SK-N-SH treated with all-trans-retinoic acid at 6 μM for 48 hours (cell line): ENCODE data around the gene WNT6.

ENCODE experiments used
- ARNTL ChIP-seq: fragments of 450-650 bp; formaldehyde crosslinking; IDR thresholded peaks from 2 replicates; pipeline ENCODE4 v1.5.0; 2020; ENCODE audit warnings: low read depth, mild to moderate bottlenecking, moderate library complexity, borderline replicate concordance
- BACH2 ChIP-seq: fragments of 250-450 bp; sonication (Bioruptor Pico); IDR thresholded peaks from 2 replicates; pipeline ENCODE4 v1.9.0; 2021; ENCODE audit warnings: mild to moderate bottlenecking, borderline replicate concordance
- PPARA ChIP-seq: fragments of 250-450 bp; sonication (Bioruptor Pico); IDR thresholded peaks from 2 replicates; pipeline ENCODE4 v1.5.0; 2020; ENCODE audit warnings: mild to moderate bottlenecking, borderline replicate concordance
- RARB ChIP-seq: fragments of 250-450 bp; sonication (Bioruptor Pico); IDR thresholded peaks from 2 replicates; pipeline ENCODE4 v1.8.0; 2021; ENCODE audit warnings: mild to moderate bottlenecking, moderate library complexity
- ZFP3 ChIP-seq: fragments of 250-450 bp; sonication (Bioruptor Pico); IDR thresholded peaks from 2 replicates; pipeline ENCODE4 v1.5.0; 2020; ENCODE audit warnings: mild to moderate bottlenecking, moderate library complexity
- ZNF70 ChIP-seq: fragments of 450-650 bp; formaldehyde crosslinking; IDR thresholded peaks from 2 replicates; pipeline ENCODE4 v1.5.0; 2020; ENCODE audit warnings: mild to moderate bottlenecking, moderate library complexity
- TF ChIP-seq, protein P1 (sequence below): fragments of 250-450 bp; sonication (Bioruptor Pico); IDR thresholded peaks from 2 replicates; pipeline ENCODE4 v1.8.0; 2020; ENCODE audit warnings: mild to moderate bottlenecking, moderate library complexity, borderline replicate concordance

DNA sequence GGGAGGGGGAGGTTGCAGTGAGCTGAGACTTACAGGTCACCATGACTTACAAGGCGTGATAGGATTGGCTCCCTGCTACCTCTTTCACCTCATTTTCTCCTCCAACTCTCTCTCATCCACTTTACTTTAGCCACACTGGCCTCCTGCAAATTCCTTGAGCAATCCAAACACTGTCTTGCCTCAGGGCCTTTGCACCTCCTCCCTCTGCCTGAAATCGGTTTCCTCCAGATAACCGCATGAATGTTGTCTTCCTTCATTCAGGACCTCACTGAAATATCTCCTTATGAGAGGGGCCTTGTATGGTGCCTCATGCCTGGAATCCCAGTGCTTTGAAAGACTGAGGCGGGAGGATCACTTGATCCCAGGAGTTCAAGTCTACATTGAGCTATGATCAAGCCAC lies 42.8 kb downstream of the WNT6 start:
- TF ChIP-seq PPARA (CRISPR knock-in tag) (no peak), ZFP3 (CRISPR knock-in tag) (no peak), BACH2 (no peak), ARNTL (CRISPR knock-in tag) (no peak), ZNF70 (CRISPR knock-in tag) (no peak), RARB (CRISPR knock-in tag) (no peak)
- TF ChIP-seq, protein P1, sequence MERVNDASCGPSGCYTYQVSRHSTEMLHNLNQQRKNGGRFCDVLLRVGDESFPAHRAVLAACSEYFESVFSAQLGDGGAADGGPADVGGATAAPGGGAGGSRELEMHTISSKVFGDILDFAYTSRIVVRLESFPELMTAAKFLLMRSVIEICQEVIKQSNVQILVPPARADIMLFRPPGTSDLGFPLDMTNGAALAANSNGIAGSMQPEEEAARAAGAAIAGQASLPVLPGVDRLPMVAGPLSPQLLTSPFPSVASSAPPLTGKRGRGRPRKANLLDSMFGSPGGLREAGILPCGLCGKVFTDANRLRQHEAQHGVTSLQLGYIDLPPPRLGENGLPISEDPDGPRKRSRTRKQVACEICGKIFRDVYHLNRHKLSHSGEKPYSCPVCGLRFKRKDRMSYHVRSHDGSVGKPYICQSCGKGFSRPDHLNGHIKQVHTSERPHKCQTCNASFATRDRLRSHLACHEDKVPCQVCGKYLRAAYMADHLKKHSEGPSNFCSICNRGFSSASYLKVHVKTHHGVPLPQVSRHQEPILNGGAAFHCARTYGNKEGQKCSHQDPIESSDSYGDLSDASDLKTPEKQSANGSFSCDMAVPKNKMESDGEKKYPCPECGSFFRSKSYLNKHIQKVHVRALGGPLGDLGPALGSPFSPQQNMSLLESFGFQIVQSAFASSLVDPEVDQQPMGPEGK (CRISPR knock-in tag) = no peak
